Transverse colon (tissue), 4 donors: ENCODE data around the gene RUFY3. TPM values are rescaled to one million over a fixed set of nuclear protein-coding genes. Genes with fewer than 3 reads are reported as not detected.

Experiments
- DNase-seq: peaks from one replicate; pipeline ENCODE4 v3.0.0-alpha.2; 2019
- H3K27ac ChIP-seq, 4 donors: fragments of 200-600 bp; sonication (generic); 2 replicates each; pipeline ENCODE4 v1.5.1; 2016 to 2018; ENCODE audit warnings: inconsistent platforms in 4 of 4
- H3K27me3 ChIP-seq: fragments of 200-600 bp; sonication (generic); 2 replicates; pipeline ENCODE4 v1.5.1; 2017; ENCODE audit warnings: inconsistent platforms
- H3K36me3 ChIP-seq, 4 donors: fragments of 200-600 bp; sonication (generic); 2 replicates each; pipeline ENCODE4 v1.5.1; 2017 to 2019; ENCODE audit warnings: inconsistent platforms in 4 of 4
- H3K4me1 ChIP-seq, 4 donors: fragments of 200-600 bp; sonication (generic); 2 replicates each; pipeline ENCODE4 v1.5.1; 2017 to 2020; ENCODE audit warnings: inconsistent platforms in 4 of 4
- H3K4me3 ChIP-seq, 4 donors: fragments of 200-600 bp; sonication (generic); 1 replicate in 1 of 4; 2 replicates in 3 of 4; pipeline versions ENCODE4 v1.5.1 to v1.6.1; 2017 to 2019; ENCODE audit warnings: inconsistent platforms in 4 of 4
- H3K9me3 ChIP-seq, 2 donors: fragments of 200-600 bp; sonication (generic); 2 replicates each; pipeline ENCODE4 v1.5.1; 2017 to 2019; ENCODE audit warnings: inconsistent platforms in 2 of 2
- EP300 ChIP-seq: sonication (generic); formaldehyde crosslinking; IDR thresholded peaks from one replicate; pipeline ENCODE4 v1.6.1; 2017; ENCODE audit warnings: antibody characterized with exemption, low read depth
- POLR2A ChIP-seq: fragments of 450-650 bp; IDR thresholded peaks from one replicate; pipeline ENCODE4 v1.6.1; 2016; ENCODE audit warnings: antibody characterized with exemption, mild to moderate bottlenecking, moderate library complexity
- POLR2AphosphoS5 ChIP-seq, 3 donors: sonication (generic); formaldehyde crosslinking; IDR thresholded peaks; one replicate each; pipeline ENCODE4 v1.6.1; 2016; ENCODE audit warnings: antibody characterized with exemption in 3 of 3
- WGBS, 2 donors: methylation state at CpG; one replicate each; pipeline ENCODE4 v1.1.5; 2018; ENCODE audit warnings: low coverage in 1 of 2; 5-methylcytosine and 5-hydroxymethylcytosine counted together
- in situ Hi-C, 4 donors: fragments of 200-750 bp; cut with MboI; loops; one replicate each; pipeline versions ENCODE4 v1.15.0 to v1.15.1; 2017; ENCODE audit warnings: low sequenced_read_pairs in 3 of 4, low pct_ligation_motif_present in 1 of 4, low pct_unique_long_range_greater_than_20kb in 1 of 4
- intact Hi-C: fragments of 100-400 bp; cut with DNase I; formaldehyde crosslinking; loops from one replicate; pipeline ENCODE4 v1.15.1; 2023; ENCODE audit warnings: low total_unique reads
- total RNA-seq, 4 donors: library from RNA; depleted of rRNA; stranded (reverse); fragments of >200 nt; gene quantifications; one replicate each; pipeline ENCODE4 v1.1.0, GENCODE V29; 2016
- TF ChIP-seq, protein P1 (sequence below), 5 experiments: fragments of 200-600 bp in 3 of 5; fragments of 450-650 bp in 2 of 5; sonication (generic) in 3 of 5; IDR thresholded peaks; 1 replicate in 2 of 5; 2 replicates in 3 of 5; pipeline ENCODE4 v1.5.1; 2016 to 2017; ENCODE audit warnings: antibody characterized with exemption in 5 of 5, inconsistent platforms in 3 of 5, mild to moderate bottlenecking in 2 of 5, moderate library complexity in 1 of 5

Gene RUFY3
- total RNA-seq, 4 donors from 2014 or later = 39.6 to 93.9 (median 50.8) TPM

DNA sequence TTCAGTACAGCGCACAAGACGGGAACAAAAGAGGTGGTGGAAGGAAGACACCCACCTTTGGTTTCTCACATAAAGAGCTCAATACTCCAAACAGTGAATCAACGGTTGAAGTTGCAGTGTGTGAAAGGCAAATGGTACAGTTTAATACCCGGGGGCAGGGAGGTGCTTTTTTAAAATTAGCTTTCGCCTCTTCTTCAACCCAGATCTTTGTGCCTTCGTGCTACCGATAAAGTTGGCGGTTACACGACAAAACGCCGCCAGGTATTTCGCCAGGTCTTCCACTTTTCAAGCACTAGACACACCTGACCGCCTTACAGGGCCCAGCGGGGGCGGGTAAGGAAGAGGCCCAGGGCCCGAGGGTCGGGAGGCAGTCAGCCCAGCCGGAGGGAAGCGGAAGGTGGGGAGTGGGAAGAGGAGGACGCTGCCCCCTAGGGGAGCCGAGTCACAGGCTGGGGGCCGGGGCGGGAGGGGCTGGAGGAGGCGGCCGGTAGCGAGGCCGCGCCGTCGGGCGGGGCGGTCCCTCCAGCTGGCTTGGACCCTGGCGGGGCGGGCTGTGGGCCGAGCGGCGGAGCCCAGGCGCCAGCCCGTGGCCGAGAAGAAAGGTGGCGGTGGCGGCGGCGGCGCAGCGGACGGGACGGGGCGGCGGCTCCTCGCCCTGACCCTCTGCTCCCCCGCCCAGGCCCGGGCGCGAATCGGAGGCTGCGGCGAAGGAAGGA lies 17.4 kb upstream of the RUFY3 start:
- in situ Hi-C loops = no loop called here
- TF ChIP-seq POLR2AphosphoS5 (IDR thresholded peaks at IDR 0.05) (peak in 1 of 3 donors; percentile 43), EP300 (no peak), POLR2A (peak; percentile 13)
- TF ChIP-seq, protein P1, sequence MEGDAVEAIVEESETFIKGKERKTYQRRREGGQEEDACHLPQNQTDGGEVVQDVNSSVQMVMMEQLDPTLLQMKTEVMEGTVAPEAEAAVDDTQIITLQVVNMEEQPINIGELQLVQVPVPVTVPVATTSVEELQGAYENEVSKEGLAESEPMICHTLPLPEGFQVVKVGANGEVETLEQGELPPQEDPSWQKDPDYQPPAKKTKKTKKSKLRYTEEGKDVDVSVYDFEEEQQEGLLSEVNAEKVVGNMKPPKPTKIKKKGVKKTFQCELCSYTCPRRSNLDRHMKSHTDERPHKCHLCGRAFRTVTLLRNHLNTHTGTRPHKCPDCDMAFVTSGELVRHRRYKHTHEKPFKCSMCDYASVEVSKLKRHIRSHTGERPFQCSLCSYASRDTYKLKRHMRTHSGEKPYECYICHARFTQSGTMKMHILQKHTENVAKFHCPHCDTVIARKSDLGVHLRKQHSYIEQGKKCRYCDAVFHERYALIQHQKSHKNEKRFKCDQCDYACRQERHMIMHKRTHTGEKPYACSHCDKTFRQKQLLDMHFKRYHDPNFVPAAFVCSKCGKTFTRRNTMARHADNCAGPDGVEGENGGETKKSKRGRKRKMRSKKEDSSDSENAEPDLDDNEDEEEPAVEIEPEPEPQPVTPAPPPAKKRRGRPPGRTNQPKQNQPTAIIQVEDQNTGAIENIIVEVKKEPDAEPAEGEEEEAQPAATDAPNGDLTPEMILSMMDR (IDR thresholded peaks at IDR 0.05) = peak; percentile 13 to 43 (median 29)
- 1 to 4% methylated on average over 5 to 47 of the region's 58 CpGs for WGBS, 2 donors
- H3K36me3 ChIP-seq = no peaks in the 10 kb centered on the region
- peak overlapping the region; percentile 93 to 99 (median 98) for H3K27ac ChIP-seq
- peaks cover 21 to 29% (median 25%) of the 10 kb centered on the region in 4 donors for H3K4me1 ChIP-seq
- intact Hi-C loops = loop anchor here (2.0 kb wide), 1 partner anchor 16 kb away; the partner anchor contains the start of gene UTP3
- peak overlapping the region; percentile 82 to 99 (median 91) for H3K4me3 ChIP-seq
- H3K9me3 ChIP-seq = no peaks in the 10 kb centered on the region
- no peaks in the 10 kb centered on the region for H3K27me3 ChIP-seq
- peak; percentile 88 for DNase-seq

DNA sequence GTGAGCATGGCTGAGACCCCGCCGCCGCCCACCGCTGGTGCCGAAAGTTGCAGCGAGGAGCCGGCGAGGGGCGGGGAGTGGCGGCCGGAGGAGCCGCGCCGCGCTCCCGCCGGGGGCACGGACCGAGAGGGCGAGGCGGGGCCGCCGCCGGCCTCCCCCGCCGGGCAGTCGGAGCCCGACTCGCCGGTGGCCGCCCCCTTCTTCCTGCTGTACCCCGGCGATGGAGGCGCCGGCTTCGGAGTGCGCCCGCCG lies 16.9 kb upstream of the RUFY3 start:
- intact Hi-C loops = loop anchor here (2.0 kb wide), 1 partner anchor 16 kb away; the partner anchor contains the start of gene UTP3
- in situ Hi-C loops = no loop called here

DNA sequence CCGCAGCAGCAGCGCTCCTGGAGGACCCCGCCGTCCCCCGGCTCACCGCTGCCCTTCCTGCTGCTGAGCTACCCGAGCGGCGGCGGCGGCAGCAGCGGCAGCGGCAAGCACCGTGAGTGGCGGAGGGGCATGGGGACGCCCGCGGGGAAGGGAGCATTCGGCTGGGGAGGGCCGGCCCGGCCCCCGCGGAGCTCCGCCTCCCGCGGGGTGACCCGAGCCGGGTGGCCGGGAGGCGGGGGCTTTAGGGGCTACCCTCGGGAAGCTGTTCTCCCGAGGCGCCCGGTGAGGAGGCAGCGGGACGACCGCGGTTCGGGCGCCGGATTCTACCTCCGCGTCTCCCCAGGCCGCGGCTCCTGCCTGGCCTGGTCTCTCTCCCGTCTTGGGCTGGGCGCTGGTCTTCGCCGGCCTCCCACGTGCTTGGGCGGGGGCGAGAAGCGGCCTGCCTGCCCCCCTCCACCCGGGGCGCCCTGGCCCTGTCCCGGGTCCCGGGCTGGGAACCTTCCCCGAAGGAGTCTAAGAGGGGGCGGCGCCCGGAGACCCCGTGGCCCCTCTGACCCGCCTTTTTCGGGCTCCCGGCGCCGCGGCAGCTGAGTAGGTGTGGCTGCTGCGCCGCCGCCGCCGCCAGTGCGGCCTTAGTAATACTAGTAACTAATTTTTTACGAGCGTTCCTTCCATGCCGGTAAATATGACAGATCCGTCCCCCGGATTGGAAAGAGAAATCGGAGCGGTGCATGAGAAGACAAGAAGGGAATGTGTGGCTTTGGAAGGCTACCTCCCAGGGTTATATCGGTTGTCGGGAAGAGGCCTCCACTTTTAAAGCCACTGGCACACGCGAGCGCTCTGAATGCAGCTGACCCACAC lies 16.4 kb upstream of the RUFY3 start:
- WGBS, 2 donors = 0% methylated on average over 51 of the region's 86 CpGs; no CpG with 5 or more reads in 1 of the 2 donors
- in situ Hi-C loops (no loop called here), intact Hi-C loops (loop anchor here (2.0 kb wide), 1 partner anchor 17 kb away; the partner anchor contains the start of gene UTP3)
- peak overlapping the region; percentile 93 to 99 (median 98) for H3K27ac ChIP-seq
- H3K27me3 ChIP-seq = no peaks in the 10 kb centered on the region
- no peaks in the 10 kb centered on the region for H3K36me3 ChIP-seq
- H3K9me3 ChIP-seq = no peaks in the 10 kb centered on the region
- TF ChIP-seq POLR2A (peak; percentile 61), POLR2AphosphoS5 (IDR thresholded peaks at IDR 0.05) (peak; percentile 56 to 62 (median 62)), EP300 (no peak)
- H3K4me3 ChIP-seq = peak overlapping the region; percentile 82 to 99 (median 91)
- DNase-seq = peak; percentile 77
- H3K4me1 ChIP-seq = peaks cover 21 to 33% (median 25%) of the 10 kb centered on the region in 4 donors

More for the DNA sequence above, 16.9 kb upstream of the RUFY3 start:
- 2% methylated on average over 39 of the region's 39 CpGs; no CpG with 5 or more reads in 1 of the 2 donors for WGBS, 2 donors
- Histone ChIP-seq H3K27ac (peak overlapping the region; percentile 93 to 99 (median 98)), H3K9me3 (no peaks in the 10 kb centered on the region), H3K4me3 (peak overlapping the region; percentile 82 to 99 (median 91)), H3K4me1 (peaks cover 21 to 33% (median 25%) of the 10 kb centered on the region in 4 donors), H3K27me3 (no peaks in the 10 kb centered on the region), H3K36me3 (no peaks in the 10 kb centered on the region)
- TF ChIP-seq, protein P1 (IDR thresholded peaks at IDR 0.05) = no peak
- TF ChIP-seq POLR2AphosphoS5 (IDR thresholded peaks at IDR 0.05) (no peak), EP300 (no peak), POLR2A (no peak)
- no peak for DNase-seq

DNA sequence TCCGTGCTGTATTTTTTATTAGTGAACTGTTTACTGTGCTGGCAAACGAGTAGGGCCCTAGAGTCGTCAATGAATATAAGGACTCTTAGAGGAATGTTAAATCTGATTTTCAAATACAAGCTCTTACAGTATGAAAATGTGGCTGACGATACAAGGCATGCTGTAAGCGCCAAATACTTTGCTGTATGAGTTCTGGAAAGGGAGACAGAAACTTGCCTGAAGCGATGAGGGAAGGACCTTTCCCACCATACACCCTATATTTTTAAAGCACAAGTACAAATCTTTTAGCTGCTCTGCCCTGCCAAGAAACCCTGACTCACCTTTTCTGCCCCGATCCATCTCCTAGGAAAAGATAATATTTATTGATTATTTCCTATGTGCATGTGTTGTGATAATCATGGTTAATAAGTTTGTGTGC lies 15.7 kb upstream of the RUFY3 start:
- DNase-seq = no peak
- Histone ChIP-seq H3K36me3 (no peaks in the 10 kb centered on the region), H3K4me1 (peaks cover 21 to 33% (median 25%) of the 10 kb centered on the region in 4 donors), H3K4me3 (peak overlapping the region; percentile 82 to 99 (median 91)), H3K9me3 (no peaks in the 10 kb centered on the region), H3K27ac (peak overlapping the region; percentile 93 to 99 (median 98)), H3K27me3 (no peaks in the 10 kb centered on the region)
- intact Hi-C loops (no loop called here), in situ Hi-C loops (no loop called here)
- 11 to 12% methylated on average over 5 to 7 of the region's 7 CpGs for WGBS, 2 donors
- TF ChIP-seq EP300 (no peak), POLR2A (no peak), POLR2AphosphoS5 (IDR thresholded peaks at IDR 0.05) (no peak)
- TF ChIP-seq, protein P1 (IDR thresholded peaks at IDR 0.05) = no peak
